ENCODE data around the gene MEGF6. TPM values are rescaled to one million over a fixed set of nuclear protein-coding genes. Genes with fewer than 3 reads are reported as not detected.

The MEGF6 gene
- total RNA-seq, 1 donor from 2014 or later = 35.4 TPM

GRCh38 chr1:3507636-3508275 lies 103.6 kb downstream of the MEGF6 start:
- intact Hi-C loops (cut with DNase I) = no loop called here
- no peak for DNase-seq (ENCODE audit: low spot score)
- no peak for ATAC-seq

- DNase-seq (ENCODE audit: low spot score) = no peak
- ATAC-seq = no peak
- intact Hi-C loops (cut with DNase I) = no loop called here
Measured at GRCh38 chr1:3506943-3507342, 104.4 kb downstream of the MEGF6 start.

- ATAC-seq (no peak), DNase-seq (ENCODE audit: low spot score) (no peak)
- intact Hi-C loops (cut with DNase I) = no loop called here
Measured at GRCh38 chr1:3506041-3506440, 105.3 kb downstream of the MEGF6 start.

GRCh38 chr1:3505161-3505560 lies 106.1 kb downstream of the MEGF6 start:
- intact Hi-C loops (cut with DNase I) = no loop called here
- DNase-seq (ENCODE audit: low spot score) (no peak), ATAC-seq (no peak)

- ATAC-seq = peak; percentile 53
- DNase-seq (ENCODE audit: low spot score) = no peak
- intact Hi-C loops (cut with DNase I) = no loop called here
Measured at GRCh38 chr1:3504822-3505153, 106.5 kb downstream of the MEGF6 start.

- intact Hi-C loops (cut with DNase I) = no loop called here
- peak; percentile 80 for DNase-seq (ENCODE audit: low spot score)
- ATAC-seq = peak; percentile 85
Measured at GRCh38 chr1:3504151-3504821, 107.0 kb downstream of the MEGF6 start.

- ATAC-seq (no peak), DNase-seq (ENCODE audit: low spot score) (no peak)
- intact Hi-C loops (cut with DNase I) = no loop called here
Measured at GRCh38 chr1:3503525-3503886, 107.8 kb downstream of the MEGF6 start.

- no peak for DNase-seq (ENCODE audit: low spot score)
- intact Hi-C loops (cut with DNase I) = no loop called here
- no peak for ATAC-seq
Measured at GRCh38 chr1:3502641-3503524, 108.4 kb downstream of the MEGF6 start.

- intact Hi-C loops (cut with DNase I) = no loop called here
- peak; percentile 87 for ATAC-seq
- DNase-seq (ENCODE audit: low spot score) = peak; percentile 81
Measured at GRCh38 chr1:3501856-3502640, 109.3 kb downstream of the MEGF6 start.

GRCh38 chr1:3501437-3501836 lies 109.9 kb downstream of the MEGF6 start:
- intact Hi-C loops (cut with DNase I) = no loop called here
- DNase-seq (ENCODE audit: low spot score) (no peak), ATAC-seq (no peak)

GRCh38 chr1:3500265-3500835 lies 111.0 kb downstream of the MEGF6 start:
- no peak for ATAC-seq
- DNase-seq (ENCODE audit: low spot score) = no peak
- intact Hi-C loops (cut with DNase I) = no loop called here

GRCh38 chr1:3499611-3500010 lies 111.7 kb downstream of the MEGF6 start:
- intact Hi-C loops (cut with DNase I) = loop anchor here (10.0 kb wide), 1 partner anchor 65 kb away; no protein-coding TSS in a partner anchor
- no peak for ATAC-seq
- DNase-seq (ENCODE audit: low spot score) = no peak

- intact Hi-C loops (cut with DNase I) = loop anchor here (10.0 kb wide), 1 partner anchor 66 kb away; no protein-coding TSS in a partner anchor
- no peak for DNase-seq (ENCODE audit: low spot score)
- no peak for ATAC-seq
Measured at GRCh38 chr1:3498986-3499385, 112.3 kb downstream of the MEGF6 start.

- intact Hi-C loops (cut with DNase I) = loop anchor here (10.0 kb wide), 1 partner anchor 66 kb away; no protein-coding TSS in a partner anchor
- DNase-seq (ENCODE audit: low spot score) (no peak), ATAC-seq (no peak)
Measured at GRCh38 chr1:3498246-3498930, 112.9 kb downstream of the MEGF6 start.

- intact Hi-C loops (cut with DNase I) = loop anchor here (10.0 kb wide), 1 partner anchor 67 kb away; no protein-coding TSS in a partner anchor
- no peak for DNase-seq (ENCODE audit: low spot score)
- no peak for ATAC-seq
Measured at GRCh38 chr1:3497521-3497920, 113.8 kb downstream of the MEGF6 start.

- intact Hi-C loops (cut with DNase I) = loop anchor here (10.0 kb wide), 1 partner anchor 68 kb away; no protein-coding TSS in a partner anchor
- no peak for DNase-seq (ENCODE audit: low spot score)
Measured at GRCh38 chr1:3496916-3497315, 114.4 kb downstream of the MEGF6 start.

GRCh38 chr1:3495776-3496745 lies 115.2 kb downstream of the MEGF6 start:
- intact Hi-C loops (cut with DNase I) = loop anchor here (10.0 kb wide), 1 partner anchor 69 kb away; no protein-coding TSS in a partner anchor
- DNase-seq (ENCODE audit: low spot score) (no peak), ATAC-seq (no peak)

More at GRCh38 chr1:3496916-3497315, 114.4 kb downstream of the MEGF6 start:
- ATAC-seq = no peak
